WTC11 (cell line): ENCODE results near the gene GAB1. TPM values are rescaled to one million over a fixed set of nuclear protein-coding genes. Genes with fewer than 3 reads are reported as not detected.

Source experiments
- ATAC-seq: fragments of 200-7000 bp; cut with Tn5 transposase; 2 replicates; pipeline ENCODE4 v1.10.0; 2021; ENCODE audit warnings: mild to moderate bottlenecking, moderate library complexity
- CTCF ChIA-PET: fragments of 300-600 bp; sonication (Branson Sonifier 250); formaldehyde crosslinking; loops from one replicate; lab custom pipeline; 2021; ENCODE audit warnings: antibody characterized with exemption; lab: Charles Lee
- POLR2A ChIA-PET: fragments of 350-600 bp; sonication (Branson Sonifier 250); formaldehyde crosslinking; loops from one replicate; lab custom pipeline; 2021; ENCODE audit warnings: antibody characterized with exemption; lab: Charles Lee
- DNase-seq: peaks from one replicate; pipeline ENCODE4 v3.0.0; 2021; ENCODE audit warnings: low spot score
- H3K27ac Mint-ChIP-seq: 2 replicates; pipeline ENCODE4 v1.8.0; 2021; ENCODE audit warnings: mixed read lengths
- H3K27me3 Mint-ChIP-seq: 2 replicates; pipeline ENCODE4 v1.8.0; 2021; ENCODE audit warnings: low read depth, mild to moderate bottlenecking, moderate library complexity, mixed read lengths
- H3K36me3 Mint-ChIP-seq: 2 replicates; pipeline ENCODE4 v1.8.0; 2021; ENCODE audit warnings: mixed read lengths
- H3K4me1 Mint-ChIP-seq: 2 replicates; pipeline ENCODE4 v1.8.0; 2022; ENCODE audit warnings: mixed read lengths
- H3K4me3 Mint-ChIP-seq: 2 replicates; pipeline ENCODE4 v1.8.0; 2021; ENCODE audit warnings: mild to moderate bottlenecking, moderate library complexity, mixed read lengths
- H3K9me3 Mint-ChIP-seq: 2 replicates; pipeline ENCODE4 v1.8.0; 2021; ENCODE audit warnings: mixed read lengths
- CBFB ChIP-seq: sonication (generic); formaldehyde crosslinking; IDR thresholded peaks from 2 replicates; pipeline ENCODE4 v1.8.1; 2022; ENCODE audit warnings: mild to moderate bottlenecking, low read depth, missing genetic modification reagents
- FOXJ3 ChIP-seq: sonication (generic); formaldehyde crosslinking; IDR thresholded peaks from 2 replicates; pipeline ENCODE4 v1.9.0; 2021; ENCODE audit warnings: missing genetic modification reagents, mild to moderate bottlenecking, borderline replicate concordance
- GABPB1 ChIP-seq: sonication (generic); formaldehyde crosslinking; IDR thresholded peaks from 2 replicates; pipeline ENCODE4 v1.8.1; 2023; ENCODE audit warnings: mild to moderate bottlenecking, missing genetic modification reagents
- GTF2I ChIP-seq: fragments of 250-450 bp; sonication (Bioruptor Pico); conservative IDR thresholded peaks from 2 replicates; pipeline ENCODE4 v1.4.0; 2021; ENCODE audit warnings: mild to moderate bottlenecking
- JAZF1 ChIP-seq: fragments of 250-450 bp; sonication (Bioruptor Pico); IDR thresholded peaks from 2 replicates; pipeline ENCODE4 v1.9.0; 2021; ENCODE audit warnings: moderate library complexity, mild to moderate bottlenecking, inconsistent platforms
- KAT7 ChIP-seq: sonication (generic); formaldehyde crosslinking; IDR thresholded peaks from 2 replicates; pipeline ENCODE4 v1.8.1; 2023; ENCODE audit warnings: missing genetic modification reagents, mild to moderate bottlenecking, borderline replicate concordance
- NFE2L1 ChIP-seq: sonication (generic); formaldehyde crosslinking; IDR thresholded peaks from 2 replicates; pipeline ENCODE4 v1.8.1; 2023; ENCODE audit warnings: missing genetic modification reagents
- SMAD3 ChIP-seq: sonication (generic); formaldehyde crosslinking; IDR thresholded peaks from 2 replicates; pipeline ENCODE4 v1.8.0; 2022; ENCODE audit warnings: missing genetic modification reagents, mild to moderate bottlenecking, borderline replicate concordance
- SMAD4 ChIP-seq: sonication (generic); formaldehyde crosslinking; IDR thresholded peaks from 2 replicates; pipeline ENCODE4 v1.8.0; 2022; ENCODE audit warnings: mild to moderate bottlenecking, missing genetic modification reagents
- SP1 ChIP-seq: sonication (generic); formaldehyde crosslinking; conservative IDR thresholded peaks from 2 replicates; pipeline ENCODE4 v1.8.1; 2022; ENCODE audit warnings: missing genetic modification reagents
- TEAD1 ChIP-seq: sonication (generic); formaldehyde crosslinking; IDR thresholded peaks from 2 replicates; pipeline ENCODE4 v1.8.0; 2022; ENCODE audit warnings: mild to moderate bottlenecking, missing genetic modification reagents
- ZNF219 ChIP-seq: sonication (generic); formaldehyde crosslinking; IDR thresholded peaks from 2 replicates; pipeline ENCODE4 v1.8.0; 2023; ENCODE audit warnings: missing genetic modification reagents, mild to moderate bottlenecking, borderline replicate concordance
- ZNF396 ChIP-seq: fragments of 250-450 bp; sonication (Bioruptor Pico); IDR thresholded peaks from 2 replicates; pipeline ENCODE4 v1.8.0; 2021; ENCODE audit warnings: mild to moderate bottlenecking, moderate library complexity, borderline replicate concordance
- ZNF423 ChIP-seq: fragments of 250-450 bp; sonication (Bioruptor Pico); IDR thresholded peaks from 2 replicates; pipeline ENCODE4 v2.1.2; 2022; ENCODE audit warnings: mild to moderate bottlenecking, moderate library complexity
- total RNA-seq: library from RNA; stranded (reverse); gene quantifications from 3 replicates; pipeline ENCODE4 v1.2.3, GENCODE V29; 2021
- TF ChIP-seq, protein P1 (sequence below): fragments of 250-450 bp; sonication (Bioruptor Pico); IDR thresholded peaks from 2 replicates; pipeline ENCODE4 v1.8.0; 2021; ENCODE audit warnings: mild to moderate bottlenecking
- TF ChIP-seq, protein P2 (sequence below): fragments of 250-450 bp; sonication (Bioruptor Pico); IDR thresholded peaks from 2 replicates; pipeline ENCODE4 v2.1.2; 2022; ENCODE audit warnings: mild to moderate bottlenecking, moderate library complexity
- TF ChIP-seq, protein P3 (sequence below): sonication (generic); formaldehyde crosslinking; conservative IDR thresholded peaks from 2 replicates; pipeline ENCODE4 v1.8.1; 2022; ENCODE audit warnings: mild to moderate bottlenecking, missing genetic modification reagents
- TF ChIP-seq, protein P4 (sequence below): fragments of 250-450 bp; sonication (Bioruptor Pico); IDR thresholded peaks from 2 replicates; pipeline ENCODE4 v1.9.0; 2021; ENCODE audit warnings: mild to moderate bottlenecking

The GAB1 gene
- total RNA-seq, 1 experiment from 2014 or later = 17.4 TPM

DNA sequence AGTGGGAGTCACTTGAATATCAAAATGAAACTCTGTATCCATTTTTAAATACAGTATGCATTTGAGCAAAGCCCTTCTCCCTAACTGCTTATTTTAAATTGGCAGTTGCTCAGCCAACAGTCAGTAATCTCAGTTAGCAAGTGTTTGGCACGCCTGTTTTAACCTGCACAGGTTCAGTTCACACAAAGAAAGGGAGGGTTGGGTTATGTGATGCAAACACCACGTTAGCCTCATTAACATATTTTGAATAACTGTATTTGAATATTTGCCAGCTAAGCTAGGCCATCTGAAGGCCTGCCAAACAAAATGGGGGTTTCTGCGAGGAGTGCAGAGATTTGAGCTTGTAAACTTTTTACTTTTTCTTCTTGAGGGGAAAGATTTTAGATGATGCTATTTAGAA, 19.8 kb downstream of the GAB1 start:
- no peak overlapping the region for H3K4me3 Mint-ChIP-seq
- ATAC-seq (no peak), DNase-seq (no peak)
- no peak for TF ChIP-seq SMAD3
- TF ChIP-seq, protein P1, sequence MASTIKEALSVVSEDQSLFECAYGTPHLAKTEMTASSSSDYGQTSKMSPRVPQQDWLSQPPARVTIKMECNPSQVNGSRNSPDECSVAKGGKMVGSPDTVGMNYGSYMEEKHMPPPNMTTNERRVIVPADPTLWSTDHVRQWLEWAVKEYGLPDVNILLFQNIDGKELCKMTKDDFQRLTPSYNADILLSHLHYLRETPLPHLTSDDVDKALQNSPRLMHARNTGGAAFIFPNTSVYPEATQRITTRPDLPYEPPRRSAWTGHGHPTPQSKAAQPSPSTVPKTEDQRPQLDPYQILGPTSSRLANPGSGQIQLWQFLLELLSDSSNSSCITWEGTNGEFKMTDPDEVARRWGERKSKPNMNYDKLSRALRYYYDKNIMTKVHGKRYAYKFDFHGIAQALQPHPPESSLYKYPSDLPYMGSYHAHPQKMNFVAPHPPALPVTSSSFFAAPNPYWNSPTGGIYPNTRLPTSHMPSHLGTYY = no peak
- TF ChIP-seq, protein P2, sequence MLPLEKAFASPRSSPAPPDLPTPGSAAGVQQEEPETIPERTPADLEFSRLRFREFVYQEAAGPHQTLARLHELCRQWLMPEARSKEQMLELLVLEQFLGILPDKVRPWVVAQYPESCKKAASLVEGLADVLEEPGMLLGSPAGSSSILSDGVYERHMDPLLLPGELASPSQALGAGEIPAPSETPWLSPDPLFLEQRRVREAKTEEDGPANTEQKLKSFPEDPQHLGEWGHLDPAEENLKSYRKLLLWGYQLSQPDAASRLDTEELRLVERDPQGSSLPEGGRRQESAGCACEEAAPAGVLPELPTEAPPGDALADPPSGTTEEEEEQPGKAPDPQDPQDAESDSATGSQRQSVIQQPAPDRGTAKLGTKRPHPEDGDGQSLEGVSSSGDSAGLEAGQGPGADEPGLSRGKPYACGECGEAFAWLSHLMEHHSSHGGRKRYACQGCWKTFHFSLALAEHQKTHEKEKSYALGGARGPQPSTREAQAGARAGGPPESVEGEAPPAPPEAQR (CRISPR knock-in tag) = no peak
- no peak for TF ChIP-seq NFE2L1
- no peak for TF ChIP-seq SP1 (CRISPR knock-in tag)
- TF ChIP-seq KAT7 (CRISPR knock-in tag) = no peak
- no peak for TF ChIP-seq FOXJ3 (CRISPR knock-in tag)
- no peak for TF ChIP-seq CBFB (CRISPR knock-in tag)
- TF ChIP-seq, protein P3, sequence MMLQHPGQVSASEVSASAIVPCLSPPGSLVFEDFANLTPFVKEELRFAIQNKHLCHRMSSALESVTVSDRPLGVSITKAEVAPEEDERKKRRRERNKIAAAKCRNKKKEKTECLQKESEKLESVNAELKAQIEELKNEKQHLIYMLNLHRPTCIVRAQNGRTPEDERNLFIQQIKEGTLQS (CRISPR knock-in tag) = no peak
- no peak for TF ChIP-seq JAZF1 (CRISPR knock-in tag)
- TF ChIP-seq GTF2I (CRISPR knock-in tag) = no peak
- TF ChIP-seq, protein P4, sequence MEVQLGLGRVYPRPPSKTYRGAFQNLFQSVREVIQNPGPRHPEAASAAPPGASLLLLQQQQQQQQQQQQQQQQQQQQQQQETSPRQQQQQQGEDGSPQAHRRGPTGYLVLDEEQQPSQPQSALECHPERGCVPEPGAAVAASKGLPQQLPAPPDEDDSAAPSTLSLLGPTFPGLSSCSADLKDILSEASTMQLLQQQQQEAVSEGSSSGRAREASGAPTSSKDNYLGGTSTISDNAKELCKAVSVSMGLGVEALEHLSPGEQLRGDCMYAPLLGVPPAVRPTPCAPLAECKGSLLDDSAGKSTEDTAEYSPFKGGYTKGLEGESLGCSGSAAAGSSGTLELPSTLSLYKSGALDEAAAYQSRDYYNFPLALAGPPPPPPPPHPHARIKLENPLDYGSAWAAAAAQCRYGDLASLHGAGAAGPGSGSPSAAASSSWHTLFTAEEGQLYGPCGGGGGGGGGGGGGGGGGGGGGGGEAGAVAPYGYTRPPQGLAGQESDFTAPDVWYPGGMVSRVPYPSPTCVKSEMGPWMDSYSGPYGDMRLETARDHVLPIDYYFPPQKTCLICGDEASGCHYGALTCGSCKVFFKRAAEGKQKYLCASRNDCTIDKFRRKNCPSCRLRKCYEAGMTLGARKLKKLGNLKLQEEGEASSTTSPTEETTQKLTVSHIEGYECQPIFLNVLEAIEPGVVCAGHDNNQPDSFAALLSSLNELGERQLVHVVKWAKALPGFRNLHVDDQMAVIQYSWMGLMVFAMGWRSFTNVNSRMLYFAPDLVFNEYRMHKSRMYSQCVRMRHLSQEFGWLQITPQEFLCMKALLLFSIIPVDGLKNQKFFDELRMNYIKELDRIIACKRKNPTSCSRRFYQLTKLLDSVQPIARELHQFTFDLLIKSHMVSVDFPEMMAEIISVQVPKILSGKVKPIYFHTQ (CRISPR knock-in tag) = no peak
- H3K27me3 Mint-ChIP-seq = no peaks in the 10 kb centered on the region
- no peaks in the 10 kb centered on the region for H3K9me3 Mint-ChIP-seq
- CTCF ChIA-PET = no interaction called here
- POLR2A ChIA-PET = interaction anchor here (1.5 to 2.6 kb wide), 2 partner anchors 13 to 19 kb away, joined by 5 to 8 read pairs; partner anchors contain the start of gene GAB1
- H3K36me3 Mint-ChIP-seq = no peaks in the 10 kb centered on the region
- peaks cover 85% of the 10 kb centered on the region for H3K4me1 Mint-ChIP-seq
- peak overlapping the region; percentile 75; the same call in 1 of the 2 replicates for H3K27ac Mint-ChIP-seq

DNA sequence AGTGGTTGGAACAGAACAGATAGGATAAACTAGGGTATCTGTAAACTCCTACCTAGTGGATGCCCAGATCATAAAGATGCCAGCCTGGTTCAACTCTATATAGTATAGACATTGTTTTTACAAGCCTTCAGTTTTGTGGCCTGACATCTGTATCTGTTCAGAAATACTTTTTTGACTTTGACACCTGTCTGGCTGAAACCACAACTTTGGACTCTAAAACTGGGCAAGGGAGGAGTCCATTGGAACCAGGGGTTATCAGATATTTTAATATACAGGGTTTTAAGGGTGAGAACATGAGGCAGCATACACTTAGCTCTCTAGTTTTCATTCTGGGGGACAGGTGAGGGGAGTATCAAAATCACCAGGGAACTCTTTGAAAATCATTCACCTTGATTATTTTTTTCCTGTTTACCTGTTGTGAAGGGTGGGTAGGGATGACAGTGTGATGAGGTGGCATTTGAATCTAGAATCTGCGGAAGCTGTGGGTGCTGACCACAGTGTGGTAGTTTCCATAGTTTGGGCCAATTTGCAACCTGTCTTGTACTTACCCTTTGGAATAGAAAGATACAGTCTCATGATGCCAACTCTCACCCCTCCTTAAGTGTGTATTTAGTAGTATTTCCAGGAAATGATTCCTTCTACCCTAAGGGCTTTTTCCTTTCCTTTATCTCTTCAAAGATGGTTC, 20.6 kb downstream of the GAB1 start:
- Mint-ChIP-seq H3K36me3 (no peaks in the 10 kb centered on the region), H3K4me1 (peaks cover 85% of the 10 kb centered on the region), H3K27me3 (no peaks in the 10 kb centered on the region), H3K27ac (peak overlapping the region; percentile 75), H3K4me3 (no peak overlapping the region), H3K9me3 (peaks cover 5% of the 10 kb centered on the region; the same call in 1 of the 2 replicates)
- TF ChIP-seq GABPB1 (CRISPR knock-in tag) (no peak), KAT7 (CRISPR knock-in tag) (no peak), SMAD4 (CRISPR knock-in tag) (no peak), ZNF219 (CRISPR knock-in tag) (no peak), ZNF396 (CRISPR knock-in tag) (no peak)
- CTCF ChIA-PET = no interaction called here
- DNase-seq = no peak
- ATAC-seq = no peak
- POLR2A ChIA-PET = interaction anchor here (1.5 to 2.6 kb wide), 2 partner anchors 14 to 20 kb away, joined by 5 to 8 read pairs; partner anchors contain the start of gene GAB1

DNA sequence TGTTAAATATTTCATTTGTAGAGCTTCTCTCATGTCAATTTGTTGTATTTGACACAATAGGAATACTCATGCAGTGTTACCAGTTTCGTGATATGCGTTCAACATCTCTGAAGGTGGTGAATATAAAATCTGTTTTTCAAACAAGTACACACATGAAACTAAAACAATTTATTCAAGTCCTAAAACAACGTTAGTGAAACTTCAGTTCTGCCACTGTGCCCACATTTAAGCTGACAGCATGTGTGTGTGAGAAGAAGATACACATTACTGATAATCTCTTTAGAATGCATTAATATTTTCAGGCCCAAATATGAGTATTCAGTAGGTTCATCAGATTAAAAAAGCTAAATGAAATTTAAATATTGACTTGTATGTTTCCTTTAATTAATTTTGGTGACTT, 21.7 kb downstream of the GAB1 start:
- DNase-seq = no peak
- Mint-ChIP-seq H3K27me3 (no peaks in the 10 kb centered on the region), H3K27ac (no peak overlapping the region), H3K9me3 (peaks cover 5% of the 10 kb centered on the region; the same call in 1 of the 2 replicates), H3K4me1 (peaks cover 86% of the 10 kb centered on the region), H3K4me3 (no peak overlapping the region), H3K36me3 (no peaks in the 10 kb centered on the region)
- ChIA-PET POLR2A (interaction anchor here (1.5 kb wide), 1 partner anchor 21 kb away, joined by 6 read pairs; the partner anchor contains the start of gene GAB1), CTCF (no interaction called here)
- no peak for TF ChIP-seq ZNF423 (CRISPR knock-in tag)
- no peak for TF ChIP-seq TEAD1
- no peak for ATAC-seq
